Hepatocyte (in vitro differentiated cells): ENCODE data around the gene ALDH18A1. TPM values are rescaled to one million over a fixed set of nuclear protein-coding genes. Genes with fewer than 3 reads are reported as not detected.

ENCODE experiments used
- DNase-seq: peaks from one replicate; pipeline ENCODE4 v3.0.0-alpha.2; 2016; ENCODE audit warnings: low spot score
- H2AFZ ChIP-seq: fragments of 200-600 bp; sonication (generic); 2 replicates; pipeline ENCODE4 v1.6.0; 2016; ENCODE audit warnings: antibody characterized with exemption, mild to moderate bottlenecking
- H3K27ac ChIP-seq: fragments of 200-600 bp; sonication (generic); 2 replicates; pipeline ENCODE4 v1.5.1; 2016; ENCODE audit warnings: mild to moderate bottlenecking
- H3K27me3 ChIP-seq: fragments of 200-600 bp; sonication (generic); 2 replicates; pipeline ENCODE4 v1.6.1; 2016
- H3K36me3 ChIP-seq: fragments of 200-600 bp; sonication (generic); replicated peaks from 2 replicates; pipeline ENCODE4 v1.5.1; 2016; ENCODE audit warnings: low read depth; ENCODE audit not compliant: insufficient read depth
- H3K4me1 ChIP-seq: fragments of 200-600 bp; sonication (generic); 2 replicates; pipeline ENCODE4 v1.5.1; 2016; ENCODE audit warnings: mild to moderate bottlenecking, moderate library complexity; ENCODE audit not compliant: insufficient read depth
- H3K4me2 ChIP-seq: fragments of 200-600 bp; sonication (generic); 2 replicates; pipeline ENCODE4 v1.6.0; 2016
- H3K4me3 ChIP-seq: fragments of 200-600 bp; sonication (generic); 2 replicates; pipeline ENCODE4 v1.5.1; 2016; ENCODE audit warnings: mild to moderate bottlenecking
- H3K79me2 ChIP-seq: fragments of 200-600 bp; sonication (generic); 2 replicates; pipeline ENCODE4 v1.6.0; 2017; ENCODE audit warnings: mild to moderate bottlenecking
- H3K9me2 ChIP-seq: fragments of 200-600 bp; sonication (generic); replicated peaks from 2 replicates; pipeline ENCODE4 v1.6.0; 2017; ENCODE audit warnings: mild to moderate bottlenecking; ENCODE audit not compliant: insufficient read depth
- H3K9me3 ChIP-seq: fragments of 200-600 bp; sonication (generic); 2 replicates; pipeline ENCODE4 v1.5.1; 2016; ENCODE audit warnings: low read depth, mild to moderate bottlenecking
- H4K20me1 ChIP-seq: fragments of 200-600 bp; sonication (generic); 2 replicates; pipeline ENCODE4 v1.6.0; 2016; ENCODE audit warnings: mild to moderate bottlenecking; ENCODE audit not compliant: insufficient read depth, poor library complexity, severe bottlenecking
- CTCF ChIP-seq: fragments of 200-600 bp; sonication (generic); IDR thresholded peaks from 2 replicates; pipeline ENCODE4 v1.5.1; 2016; ENCODE audit warnings: antibody characterized with exemption, mild to moderate bottlenecking; ENCODE audit not compliant: poor library complexity
- EZH2 ChIP-seq: fragments of 200-600 bp; sonication (generic); IDR thresholded peaks from 2 replicates; pipeline ENCODE4 v1.6.1; 2016; ENCODE audit warnings: antibody characterized with exemption, mild to moderate bottlenecking, borderline replicate concordance
- EZH2phosphoT487 ChIP-seq: fragments of 200-600 bp; sonication (generic); IDR thresholded peaks from one replicate; pipeline ENCODE4 v1.6.1; 2018; ENCODE audit warnings: antibody characterized with exemption, mild to moderate bottlenecking, low read depth, moderate library complexity; ENCODE audit not compliant: unreplicated experiment, severe bottlenecking
- WGBS: methylation state at CpG from one replicate; pipeline ENCODE4 v1.1.6; 2016; ENCODE audit warnings: low lambda C conversion rate; ENCODE audit errors: missing lambda C conversion rate; 5-methylcytosine and 5-hydroxymethylcytosine counted together
- polyA plus RNA-seq: library from polyadenylated mRNA; unstranded; fragments of >200 nt; fragmentation: Nextera tagmentation; extraction: Ambion mirVana; gene quantifications from 2 replicates; pipeline ENCODE4 v1.2.1, GENCODE V29; 2016
- total RNA-seq: library from RNA; depleted of rRNA; stranded (reverse); fragments of >200 nt; gene quantifications from 2 replicates; pipeline ENCODE4 v1.2.3, GENCODE V29; 2014

ALDH18A1 gene
- total and polyA plus RNA-seq, 2 experiments from 2014 or later = 105 to 136 TPM

- Histone ChIP-seq H3K9me3 (no peaks in the 10 kb centered on the region), H3K4me2 (no peak overlapping the region), H3K79me2 (peaks cover 29% of the 10 kb centered on the region), H3K27ac (no peak overlapping the region), H4K20me1 (no peaks in the 10 kb centered on the region), H3K9me2 (no peaks in the 10 kb centered on the region), H2AFZ (no peak overlapping the region), H3K4me1 (peaks cover 5% of the 10 kb centered on the region), H3K4me3 (no peak overlapping the region), H3K27me3 (no peaks in the 10 kb centered on the region), H3K36me3 (peaks cover 8% of the 10 kb centered on the region)
- TF ChIP-seq EZH2phosphoT487 = no peak
- TF ChIP-seq EZH2 = no peak
- no peak for TF ChIP-seq CTCF
- DNase-seq = no peak
- WGBS = 98% methylated on average over 4 of the region's 4 CpGs
These were observed 18.6 kb downstream of the ALDH18A1 start for GRCh38 chr10:95637911-95638310.

GRCh38 chr10:95637140-95637539, 19.4 kb downstream of the ALDH18A1 start:
- H3K4me1 ChIP-seq = peaks cover 5% of the 10 kb centered on the region
- H3K36me3 ChIP-seq = peaks cover 8% of the 10 kb centered on the region
- no peaks in the 10 kb centered on the region for H4K20me1 ChIP-seq
- no peak overlapping the region for H3K4me3 ChIP-seq
- TF ChIP-seq CTCF (no peak), EZH2 (no peak), EZH2phosphoT487 (no peak)
- H3K9me2 ChIP-seq = no peaks in the 10 kb centered on the region
- peaks cover 21% of the 10 kb centered on the region for H3K79me2 ChIP-seq
- H3K27ac ChIP-seq = peak overlapping the region; percentile 86
- H2AFZ ChIP-seq = no peak overlapping the region
- DNase-seq = no peak
- H3K27me3 ChIP-seq = no peaks in the 10 kb centered on the region
- WGBS = 91% methylated on average over 10 of the region's 10 CpGs
- no peaks in the 10 kb centered on the region for H3K9me3 ChIP-seq
- H3K4me2 ChIP-seq = no peak overlapping the region

GRCh38 chr10:95635319-95635733, 21.2 kb downstream of the ALDH18A1 start:
- Histone ChIP-seq H4K20me1 (no peaks in the 10 kb centered on the region), H3K4me1 (peaks cover 5% of the 10 kb centered on the region), H3K36me3 (peaks cover 8% of the 10 kb centered on the region), H3K27me3 (no peaks in the 10 kb centered on the region), H3K27ac (peak overlapping the region; percentile 86), H3K9me2 (no peaks in the 10 kb centered on the region), H3K9me3 (no peaks in the 10 kb centered on the region), H3K4me3 (no peak overlapping the region), H2AFZ (no peak overlapping the region), H3K4me2 (peak overlapping the region; percentile 36), H3K79me2 (peaks cover 14% of the 10 kb centered on the region)
- peak; percentile 32 for DNase-seq
- TF ChIP-seq EZH2 (no peak), CTCF (no peak)
- 57% methylated on average over 2 of the region's 2 CpGs for WGBS

- WGBS = 54% methylated on average over 1 of the region's 1 CpG
- no peaks in the 10 kb centered on the region for H3K9me3 ChIP-seq
- no peaks in the 10 kb centered on the region for H3K36me3 ChIP-seq
- no peaks in the 10 kb centered on the region for H3K27me3 ChIP-seq
- H3K4me3 ChIP-seq = no peak overlapping the region
- peak overlapping the region; percentile 26 for H3K4me2 ChIP-seq
- H3K4me1 ChIP-seq = peaks cover 22% of the 10 kb centered on the region
- no peak overlapping the region for H2AFZ ChIP-seq
- no peak for TF ChIP-seq EZH2
- TF ChIP-seq EZH2phosphoT487 = no peak
- H3K27ac ChIP-seq = peak overlapping the region; percentile 89
- H3K79me2 ChIP-seq = no peaks in the 10 kb centered on the region
- no peaks in the 10 kb centered on the region for H3K9me2 ChIP-seq
- no peaks in the 10 kb centered on the region for H4K20me1 ChIP-seq
- peak; percentile 66 for DNase-seq
These were observed 27.7 kb downstream of the ALDH18A1 start for GRCh38 chr10:95628786-95629185.
